Endothelial cell of umbilical vein (primary cell): ENCODE measurements around the gene KLRK1. TPM values are rescaled to one million over a fixed set of nuclear protein-coding genes. Genes with fewer than 3 reads are reported as not detected.

Source experiments
- BruUV-seq: library from RNA; stranded (reverse); fragments of 400-500 nt; replicated peaks from 2 replicates; lab custom pipeline; 2021; lab: Mats Ljungman, UMichigan
- CTCF ChIA-PET: fragments of 300-600, 350-600 bp; sonication (Branson Sonifier 250); formaldehyde crosslinking; loops from one replicate; lab custom pipeline; 2021; ENCODE audit warnings: antibody characterized with exemption, inconsistent platforms; lab: Charles Lee
- POLR2A ChIA-PET: fragments of 300-600, 350-600 bp; sonication (Branson Sonifier 250); formaldehyde crosslinking; loops from one replicate; lab custom pipeline; 2021; ENCODE audit warnings: antibody characterized with exemption, inconsistent platforms; lab: Charles Lee
- DNase-seq: peaks from one replicate; pipeline ENCODE4 v3.0.0-alpha.2; 2011; ENCODE audit warnings: low read depth, low spot score
- FAIRE-seq: peaks from 2 replicates; lab custom pipeline; 2011; peaks lifted over from hg19 to GRCh38; lab: Jason Lieb, UNC
- H2AFZ ChIP-seq: 2 replicates; pipeline ENCODE4 v1.6.0; 2012; ENCODE audit warnings: low read depth, low read length, control low read depth, inconsistent platforms
- H3K27ac ChIP-seq: 2 replicates; pipeline ENCODE4 v1.5.1; 2011; ENCODE audit warnings: low read depth, mild to moderate bottlenecking, control low read depth, low read length, moderate library complexity; ENCODE audit not compliant: insufficient read depth
- H3K27me3 ChIP-seq, 2 experiments: 2 replicates each; pipeline versions ENCODE4 v1.6.0 to v1.6.1; 2011; ENCODE audit warnings: low read length in 2 of 2, mixed read lengths in 1 of 2; ENCODE audit not compliant: control insufficient read depth in 2 of 2, insufficient read depth in 2 of 2
- H3K36me3 ChIP-seq, 2 experiments: 2 replicates in 1 of 2; 3 replicates in 1 of 2; pipeline ENCODE4 v1.5.1; 2011; ENCODE audit warnings: low read length in 2 of 2, mild to moderate bottlenecking in 1 of 2, moderate library complexity in 1 of 2; ENCODE audit not compliant: control insufficient read depth in 2 of 2, insufficient read depth in 2 of 2; ENCODE audit errors: extremely low read depth in 1 of 2
- H3K4me1 ChIP-seq: 3 replicates; pipeline ENCODE4 v1.5.1; 2011; ENCODE audit warnings: mild to moderate bottlenecking, low read length; ENCODE audit not compliant: control insufficient read depth, insufficient read depth; ENCODE audit errors: extremely low read depth
- H3K4me2 ChIP-seq: 2 replicates; pipeline ENCODE4 v1.6.1; 2011; ENCODE audit warnings: low read length, control low read depth, mixed read lengths; ENCODE audit not compliant: insufficient read depth
- H3K4me3 ChIP-seq, 3 experiments: fragments of 200-600 bp in 1 of 3; sonication (generic), shearing (Covaris generic) in 1 of 3; replicated peaks in 1 of 3; 2 replicates each; pipeline ENCODE4 v1.5.1; 2011 to 2016; ENCODE audit warnings: control low read depth in 3 of 3, low read length in 3 of 3, mild to moderate bottlenecking in 2 of 3, inconsistent platforms in 1 of 3, low read depth in 1 of 3, moderate library complexity in 1 of 3; ENCODE audit not compliant: insufficient read depth in 1 of 3
- H3K79me2 ChIP-seq: 2 replicates; pipeline ENCODE4 v1.6.0; 2012; ENCODE audit warnings: low read length, inconsistent platforms; ENCODE audit not compliant: control insufficient read depth, insufficient read depth
- H3K9ac ChIP-seq: replicated peaks from 2 replicates; pipeline ENCODE3; 2011; ENCODE audit warnings: low read length, control low read depth; ENCODE audit not compliant: insufficient read depth; ENCODE audit errors: extremely low read depth
- H3K9me1 ChIP-seq: replicated peaks from 3 replicates; pipeline ENCODE4 v1.6.0; 2011; ENCODE audit warnings: mild to moderate bottlenecking, low read length; ENCODE audit not compliant: control insufficient read depth, insufficient read depth; ENCODE audit errors: extremely low read depth
- H3K9me3 ChIP-seq: replicated peaks from 2 replicates; pipeline ENCODE4 v1.5.1; 2012; ENCODE audit warnings: low read length, inconsistent platforms; ENCODE audit not compliant: control insufficient read depth, insufficient read depth
- H4K20me1 ChIP-seq: replicated peaks from 2 replicates; pipeline ENCODE3; 2011; ENCODE audit warnings: mild to moderate bottlenecking, low read length; ENCODE audit not compliant: control insufficient read depth, insufficient read depth; ENCODE audit errors: extremely low read depth
- CTCF ChIP-seq, 2 donors: IDR thresholded peaks; 1 replicate in 1 of 2; 2 replicates in 1 of 2; pipeline ENCODE4 v1.5.1; 2011; ENCODE audit warnings: low read length in 2 of 2, mild to moderate bottlenecking in 2 of 2, moderate library complexity in 2 of 2, control low read depth in 1 of 2, inconsistent platforms in 1 of 2, low read depth in 1 of 2; ENCODE audit not compliant: insufficient read depth in 1 of 2; ENCODE audit errors: extremely low read depth in 1 of 2
- EZH2 ChIP-seq: IDR thresholded peaks from 2 replicates; pipeline ENCODE4 v1.6.1; 2012; ENCODE audit warnings: borderline replicate concordance, low read depth, mild to moderate bottlenecking, moderate library complexity, low read length, inconsistent platforms; ENCODE audit not compliant: severe bottlenecking
- FOS ChIP-seq: IDR thresholded peaks from 2 replicates; pipeline ENCODE4 v1.6.1; 2011; ENCODE audit warnings: mild to moderate bottlenecking, low read length, moderate library complexity, borderline replicate concordance; ENCODE audit not compliant: insufficient read depth
- GATA2 ChIP-seq: IDR thresholded peaks from 2 replicates; pipeline ENCODE4 v1.7.0; 2011; ENCODE audit warnings: low read depth, mild to moderate bottlenecking, moderate library complexity, mixed read lengths, low read length; ENCODE audit not compliant: insufficient read length, insufficient read depth
- JUN ChIP-seq: IDR thresholded peaks from 2 replicates; pipeline ENCODE4 v1.6.1; 2011; ENCODE audit warnings: borderline replicate concordance, low read depth; ENCODE audit not compliant: insufficient read length, insufficient read depth
- MAX ChIP-seq: IDR thresholded peaks from 2 replicates; pipeline ENCODE4 v1.6.1; 2011; ENCODE audit not compliant: insufficient read depth, insufficient read length
- MYC ChIP-seq: IDR thresholded peaks from one replicate; pipeline ENCODE4 v1.6.1; 2011; ENCODE audit warnings: mild to moderate bottlenecking, low read depth, low read length
- POLR2A ChIP-seq: IDR thresholded peaks from 2 replicates; pipeline ENCODE4 v1.6.1; 2012; ENCODE audit warnings: low read depth, mild to moderate bottlenecking, control low read depth, low read length
- POLR2AphosphoS5 ChIP-seq: IDR thresholded peaks from 2 replicates; pipeline ENCODE4 v1.6.1; 2012; ENCODE audit warnings: low read depth, mild to moderate bottlenecking, control low read depth, low read length, moderate library complexity; ENCODE audit not compliant: insufficient read depth
- dilution Hi-C: fragments of 300-500 bp; cut with MboI; formaldehyde crosslinking; loops from one replicate; pipeline ENCODE4 v1.15.0; 2019; ENCODE audit warnings: low sequenced_read_pairs; ENCODE audit not compliant: extremely low pct_ligation_motif_present
- intact Hi-C: fragments of 100-400 bp; cut with micrococcal nuclease; formaldehyde crosslinking; loops from one replicate; pipeline ENCODE4 v1.10.0; 2022
- polyA plus RNA-seq, 4 experiments: library from polyadenylated mRNA; depleted of rRNA in 3 of 4; stranded (reverse) in 3 of 4; unstranded in 1 of 4; fragments of >200 nt; gene quantifications; 2 replicates each; pipeline versions ENCODE4 v1.2.1 to v1.2.3, GENCODE V29; 2011 to 2012; ENCODE audit warnings: missing spikeins in 1 of 4
- total RNA-seq: library from RNA; stranded (reverse); gene quantifications from 2 replicates; pipeline ENCODE4 v1.2.3, GENCODE V29; 2021

KLRK1 gene
- total and polyA plus RNA-seq, 2 donors (not counting 3 experiments of a cell fraction or from before 2014, with no cell fraction given), result not detected

GRCh38 chr12:10409392-10409791 lies 19.6 kb upstream of the KLRK1 start, which contains the start of gene KLRC4:
Gene KLRC4, minus strand, starts transcription at chr12:10409757. Its CDS starts 182 bp downstream, at chr12:10409575.
- TF ChIP-seq FOS (no peak), CTCF (IDR thresholded peaks at IDR 0.05; ENCODE audit: extremely low read depth in 1 of 2, insufficient read depth in 1 of 2, low read depth in 1 of 2, low read length in 2 of 2) (no peak), MYC (no peak)
- Histone ChIP-seq H3K9me1 (no peaks in the 10 kb centered on the region), H3K9ac (no peak within 1 kb of the TSS), H3K36me3 (no peaks in the 10 kb centered on the region), H3K4me2 (no peak within 1 kb of the TSS), H3K79me2 (no peaks in the 10 kb centered on the region), H4K20me1 (no peaks in the 10 kb centered on the region), H3K4me1 (no peaks in the 10 kb centered on the region), H3K4me3 (no peak within 1 kb of the TSS), H3K9me3 (no peaks in the 10 kb centered on the region), H3K27ac (no peak within 1 kb of the TSS), H2AFZ (no peak within 1 kb of the TSS), H3K27me3 (no peaks in the 10 kb centered on the region)
- ChIA-PET POLR2A (no interaction called here), CTCF (no interaction called here)
- no TSS peak for BruUV-seq
- dilution Hi-C loops (no loop called here), intact Hi-C loops (no loop called here)
- FAIRE-seq (no peak), DNase-seq (peak; percentile 60)

GRCh38 chr12:10408842-10409241 lies 19.0 kb upstream of the KLRK1 start:
- no peak for TF ChIP-seq MYC
- TF ChIP-seq FOS, result no peak
- TF ChIP-seq CTCF (IDR thresholded peaks at IDR 0.05; ENCODE audit: extremely low read depth in 1 of 2, insufficient read depth in 1 of 2, low read depth in 1 of 2, low read length in 2 of 2), result no peak
- TF ChIP-seq GATA2, result no peak
- TF ChIP-seq EZH2, result no peak
- TF ChIP-seq POLR2AphosphoS5, result no peak
- TF ChIP-seq MAX, result no peak
- TF ChIP-seq POLR2A, result no peak
- no peak for TF ChIP-seq JUN
- BruUV-seq, result no TSS peak
- H3K79me2 ChIP-seq, result no peaks in the 10 kb centered on the region
- no peak overlapping the region for H3K4me3 ChIP-seq
- no peak overlapping the region for H3K9ac ChIP-seq
- intact Hi-C loops, result no loop called here
- no peaks in the 10 kb centered on the region for H3K27me3 ChIP-seq
- no peak overlapping the region for H2AFZ ChIP-seq
- dilution Hi-C loops, result no loop called here
- DNase-seq (no peak), FAIRE-seq (no peak)
- CTCF ChIA-PET, result no interaction called here
- no peaks in the 10 kb centered on the region for H3K9me3 ChIP-seq
- POLR2A ChIA-PET, result no interaction called here
- H3K27ac ChIP-seq, result no peak overlapping the region
- no peaks in the 10 kb centered on the region for H4K20me1 ChIP-seq
- H3K4me1 ChIP-seq, result no peaks in the 10 kb centered on the region
- no peak overlapping the region for H3K4me2 ChIP-seq
- no peaks in the 10 kb centered on the region for H3K9me1 ChIP-seq
- no peaks in the 10 kb centered on the region for H3K36me3 ChIP-seq
